PC-3 (cell line): ENCODE results near the gene ANKRD1. TPM values are rescaled to one million over a fixed set of nuclear protein-coding genes. Genes with fewer than 3 reads are reported as not detected.

Experiments used
- ATAC-seq: fragments of 200-7000 bp; cut with Tn5 transposase; 2 replicates; pipeline ENCODE4 v1.9.1; 2020; ENCODE audit warnings: mild to moderate bottlenecking, moderate library complexity
- BruUV-seq: library from RNA; stranded (reverse); fragments of 400-500 nt; replicated peaks from 2 replicates; lab custom pipeline; 2021; lab: Mats Ljungman, UMichigan
- CTCF ChIA-PET: fragments of 300-600 bp; sonication (Branson Sonifier 250); formaldehyde crosslinking; loops from one replicate; lab custom pipeline; 2022; ENCODE audit warnings: antibody characterized with exemption; lab: Charles Lee
- POLR2A ChIA-PET: fragments of 300-600 bp; sonication (Branson Sonifier 250); formaldehyde crosslinking; loops from one replicate; lab custom pipeline; 2022; ENCODE audit warnings: antibody characterized with exemption; ENCODE audit not compliant: unreplicated experiment; lab: Charles Lee
- DNase-seq: peaks from one replicate; pipeline ENCODE4 v3.0.0-alpha.2; 2015
- H2AFZ ChIP-seq: fragments of 300-600 bp; sonication (generic); 2 replicates; pipeline ENCODE4 v1.6.0; 2016; ENCODE audit warnings: antibody characterized with exemption, low read length
- H3F3A ChIP-seq: fragments of 300-600 bp; sonication (generic); one replicate; pipeline ENCODE4 v1.6.0; 2017; ENCODE audit warnings: antibody characterized with exemption, low read length, control low read depth, mild to moderate bottlenecking; ENCODE audit not compliant: unreplicated experiment
- H3K27ac ChIP-seq: fragments of 300-600 bp; sonication (generic); 2 replicates; pipeline ENCODE4 v1.5.1; 2016; ENCODE audit warnings: mild to moderate bottlenecking, low read length
- H3K27me3 ChIP-seq: fragments of 300-600 bp; sonication (generic); 2 replicates; pipeline ENCODE4 v1.6.1; 2016; ENCODE audit warnings: low read length, mixed read lengths
- H3K36me3 ChIP-seq: fragments of 300-600 bp; sonication (generic); 2 replicates; pipeline ENCODE4 v1.6.1; 2016; ENCODE audit warnings: low read depth, mixed run types, low read length, mixed read lengths
- H3K4me1 ChIP-seq: fragments of 300-600 bp; sonication (generic); 2 replicates; pipeline ENCODE4 v1.5.1; 2016; ENCODE audit warnings: low read length; ENCODE audit not compliant: insufficient read depth
- H3K4me2 ChIP-seq: fragments of 300-600 bp; sonication (generic); 2 replicates; pipeline ENCODE4 v1.6.0; 2016; ENCODE audit warnings: low read length
- H3K4me3 ChIP-seq: fragments of 300-600 bp; sonication (generic); 2 replicates; pipeline ENCODE4 v1.5.1; 2016; ENCODE audit warnings: mild to moderate bottlenecking, low read length, mixed read lengths
- H3K79me2 ChIP-seq: fragments of 300-600 bp; sonication (generic); 2 replicates; pipeline ENCODE4 v1.6.1; 2017; ENCODE audit warnings: low read length, mixed read lengths
- H3K9ac ChIP-seq: fragments of 300-600 bp; sonication (generic); 2 replicates; pipeline ENCODE4 v1.6.0; 2016; ENCODE audit warnings: mild to moderate bottlenecking, low read length
- H3K9me2 ChIP-seq: fragments of 300-600 bp; sonication (generic); replicated peaks from 2 replicates; pipeline ENCODE4 v1.6.1; 2016; ENCODE audit warnings: mixed run types, low read length, mixed read lengths
- H3K9me3 ChIP-seq: fragments of 300-600 bp; sonication (generic); 2 replicates; pipeline ENCODE4 v1.6.1; 2016; ENCODE audit warnings: low read length, mixed read lengths
- H4K20me1 ChIP-seq: fragments of 300-600 bp; sonication (generic); 2 replicates; pipeline ENCODE4 v1.6.1; 2016; ENCODE audit warnings: low read length, mixed read lengths
- EZH2 ChIP-seq: fragments of 300-600 bp; sonication (generic); IDR thresholded peaks from one replicate; pipeline ENCODE4 v1.6.1; 2017; ENCODE audit warnings: antibody characterized with exemption, mild to moderate bottlenecking, low read length; ENCODE audit not compliant: unreplicated experiment
- EZH2phosphoT487 ChIP-seq: fragments of 300-600 bp; sonication (generic); IDR thresholded peaks from 2 replicates; pipeline ENCODE4 v1.6.1; 2018; ENCODE audit warnings: mild to moderate bottlenecking, antibody characterized with exemption, low read length, borderline replicate concordance
- intact Hi-C: fragments of 100-400 bp; cut with micrococcal nuclease; formaldehyde crosslinking; loops from 2 replicates; pipeline ENCODE4 v1.9.0; 2023
- total RNA-seq: library from RNA; depleted of rRNA; stranded (reverse); fragments of >200 nt; gene quantifications from 2 replicates; pipeline ENCODE4 v1.2.3, GENCODE V29; 2014
- TF ChIP-seq, protein P1 (sequence below): fragments of 300-600 bp; sonication (generic); conservative IDR thresholded peaks from 2 replicates; pipeline ENCODE4 v1.5.1; 2017; ENCODE audit warnings: antibody characterized with exemption, low read depth, mild to moderate bottlenecking, low read length

The ANKRD1 gene
- total RNA-seq, 1 experiment from 2014 or later: 2.8 TPM

DNA sequence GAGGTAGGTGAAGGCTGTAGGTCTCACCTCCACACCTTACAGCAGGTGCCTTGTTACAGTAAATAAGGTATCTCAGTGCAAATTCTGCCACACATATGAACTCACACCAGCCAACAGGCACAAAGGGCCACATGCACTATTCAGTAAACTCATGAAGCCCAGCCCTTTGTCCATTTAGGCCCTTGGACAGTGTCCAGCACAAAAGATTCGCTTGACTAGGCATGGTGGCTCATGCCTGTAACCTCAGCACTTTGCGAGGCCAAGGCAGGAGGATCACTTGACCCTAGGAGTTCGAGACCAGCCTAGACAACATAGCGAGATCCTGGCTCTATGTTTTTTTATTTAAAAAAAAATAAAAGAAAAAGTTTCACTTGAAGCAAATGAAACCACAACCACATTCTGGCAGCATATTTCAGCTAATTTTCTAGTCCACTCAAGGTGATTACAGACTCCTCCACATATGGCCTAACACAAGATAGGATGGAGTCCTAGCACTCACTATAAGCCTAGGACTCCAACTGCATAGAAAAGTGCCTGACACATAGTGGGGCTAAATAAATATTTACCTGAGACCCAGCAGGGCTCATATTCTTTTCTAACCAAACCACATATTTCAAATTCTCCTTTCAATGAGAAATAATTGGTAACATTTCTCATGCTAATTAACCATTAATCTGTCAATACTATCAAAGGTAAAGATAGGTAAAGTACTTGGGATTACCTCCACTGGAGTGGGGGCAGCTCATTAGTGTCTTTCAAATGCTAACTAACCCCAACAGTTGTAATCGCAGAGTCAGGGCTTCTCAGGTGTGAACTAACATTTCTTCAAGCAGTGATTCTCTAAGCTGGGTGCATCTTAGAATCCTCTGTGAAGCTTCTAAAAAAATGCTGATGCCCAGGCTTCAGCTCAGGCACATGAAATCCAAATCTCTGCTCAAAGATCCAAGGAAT lies 4.5 kb upstream of the ANKRD1 start:
- no peak for DNase-seq
- TF ChIP-seq, protein P1, sequence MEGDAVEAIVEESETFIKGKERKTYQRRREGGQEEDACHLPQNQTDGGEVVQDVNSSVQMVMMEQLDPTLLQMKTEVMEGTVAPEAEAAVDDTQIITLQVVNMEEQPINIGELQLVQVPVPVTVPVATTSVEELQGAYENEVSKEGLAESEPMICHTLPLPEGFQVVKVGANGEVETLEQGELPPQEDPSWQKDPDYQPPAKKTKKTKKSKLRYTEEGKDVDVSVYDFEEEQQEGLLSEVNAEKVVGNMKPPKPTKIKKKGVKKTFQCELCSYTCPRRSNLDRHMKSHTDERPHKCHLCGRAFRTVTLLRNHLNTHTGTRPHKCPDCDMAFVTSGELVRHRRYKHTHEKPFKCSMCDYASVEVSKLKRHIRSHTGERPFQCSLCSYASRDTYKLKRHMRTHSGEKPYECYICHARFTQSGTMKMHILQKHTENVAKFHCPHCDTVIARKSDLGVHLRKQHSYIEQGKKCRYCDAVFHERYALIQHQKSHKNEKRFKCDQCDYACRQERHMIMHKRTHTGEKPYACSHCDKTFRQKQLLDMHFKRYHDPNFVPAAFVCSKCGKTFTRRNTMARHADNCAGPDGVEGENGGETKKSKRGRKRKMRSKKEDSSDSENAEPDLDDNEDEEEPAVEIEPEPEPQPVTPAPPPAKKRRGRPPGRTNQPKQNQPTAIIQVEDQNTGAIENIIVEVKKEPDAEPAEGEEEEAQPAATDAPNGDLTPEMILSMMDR: no peak
- TF ChIP-seq EZH2phosphoT487 (no peak), EZH2 (no peak)
- Histone ChIP-seq H3K4me2 (no peak overlapping the region), H3K9ac (no peak overlapping the region), H3K36me3 (no peaks in the 10 kb centered on the region), H3K9me2 (no peaks in the 10 kb centered on the region), H2AFZ (no peak overlapping the region), H3K4me1 (peaks cover 33% of the 10 kb centered on the region), H4K20me1 (no peaks in the 10 kb centered on the region), H3K79me2 (no peaks in the 10 kb centered on the region), H3K27me3 (no peaks in the 10 kb centered on the region), H3K4me3 (no peak overlapping the region), H3K27ac (no peak overlapping the region), H3K9me3 (no peaks in the 10 kb centered on the region), H3F3A (no peaks in the 10 kb centered on the region)
- CTCF ChIA-PET: no interaction called here
- intact Hi-C loops: no loop called here
- BruUV-seq: no TSS peak
- ATAC-seq: no peak
- POLR2A ChIA-PET: no interaction called here

GRCh38 chr10:90924552-90924951 lies 3.7 kb upstream of the ANKRD1 start:
- H3K9me2 ChIP-seq: no peaks in the 10 kb centered on the region
- DNase-seq (no peak), ATAC-seq (no peak)
- no peak overlapping the region for H2AFZ ChIP-seq
- H3F3A ChIP-seq: no peaks in the 10 kb centered on the region
- CTCF ChIA-PET: no interaction called here
- no peaks in the 10 kb centered on the region for H4K20me1 ChIP-seq
- no peak overlapping the region for H3K27ac ChIP-seq
- no peaks in the 10 kb centered on the region for H3K9me3 ChIP-seq
- H3K4me1 ChIP-seq: peaks cover 32% of the 10 kb centered on the region
- H3K79me2 ChIP-seq: no peaks in the 10 kb centered on the region
- no peak for TF ChIP-seq EZH2phosphoT487
- TF ChIP-seq, protein P1: no peak
- TF ChIP-seq EZH2: no peak
- no peaks in the 10 kb centered on the region for H3K27me3 ChIP-seq
- intact Hi-C loops: no loop called here
- no TSS peak for BruUV-seq
- POLR2A ChIA-PET: no interaction called here
- no peak overlapping the region for H3K9ac ChIP-seq
- H3K36me3 ChIP-seq: no peaks in the 10 kb centered on the region
- H3K4me2 ChIP-seq: no peak overlapping the region
- H3K4me3 ChIP-seq: no peak overlapping the region
